Superior temporal gyrus (tissue), 1 donor: ENCODE results near the gene CYB5D1.
"Not testable (repeated sequence)": the region's sequence is repeated elsewhere in the genome, so short reads cannot be mapped to it uniquely, and the experiment has no call there.

ENCODE experiments used
- DNase-seq: peaks from one replicate; pipeline ENCODE4 v3.0.0-alpha.2; 2016; ENCODE audit errors: extremely low spot score

The CYB5D1 gene

DNA sequence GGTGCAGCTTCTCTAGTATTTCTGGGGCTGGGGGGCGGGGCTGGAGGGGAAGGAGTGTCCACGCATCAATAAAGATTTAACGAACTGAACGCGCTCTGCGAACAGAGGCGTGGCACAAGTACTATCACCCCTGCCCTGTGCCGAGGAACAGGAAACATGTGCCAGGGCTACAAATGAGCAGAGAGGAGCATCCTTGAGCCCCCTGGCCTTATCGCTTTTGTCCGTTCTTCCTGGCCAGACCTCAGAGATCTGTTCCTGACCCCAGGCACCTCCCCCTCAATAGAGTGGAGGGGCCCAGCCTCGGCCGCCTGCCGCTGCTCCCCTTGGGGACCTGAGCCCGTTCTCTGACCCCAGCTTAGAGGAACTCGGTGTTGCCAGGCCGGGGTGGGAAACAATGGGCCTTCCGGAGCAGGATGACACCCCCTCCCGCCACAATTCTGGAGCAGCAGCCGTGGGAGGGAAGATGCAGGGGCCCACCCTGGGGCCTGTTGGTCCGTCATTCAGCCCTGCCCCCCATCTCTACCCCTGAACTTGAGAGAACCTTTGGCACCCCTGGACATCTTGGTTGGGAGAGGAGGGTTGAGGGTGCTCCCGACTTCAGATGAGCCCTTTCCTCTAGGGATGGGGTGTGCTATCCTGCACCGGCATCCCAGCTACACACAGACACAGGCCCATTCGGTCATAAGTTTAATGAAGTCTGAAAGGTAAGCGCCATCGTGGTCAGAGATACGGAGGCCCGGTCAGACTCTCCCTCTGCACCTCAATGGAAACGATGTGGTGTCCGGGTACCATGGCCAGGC is 1.6 kb upstream of the CYB5D1 start:
- no peak for DNase-seq

DNA sequence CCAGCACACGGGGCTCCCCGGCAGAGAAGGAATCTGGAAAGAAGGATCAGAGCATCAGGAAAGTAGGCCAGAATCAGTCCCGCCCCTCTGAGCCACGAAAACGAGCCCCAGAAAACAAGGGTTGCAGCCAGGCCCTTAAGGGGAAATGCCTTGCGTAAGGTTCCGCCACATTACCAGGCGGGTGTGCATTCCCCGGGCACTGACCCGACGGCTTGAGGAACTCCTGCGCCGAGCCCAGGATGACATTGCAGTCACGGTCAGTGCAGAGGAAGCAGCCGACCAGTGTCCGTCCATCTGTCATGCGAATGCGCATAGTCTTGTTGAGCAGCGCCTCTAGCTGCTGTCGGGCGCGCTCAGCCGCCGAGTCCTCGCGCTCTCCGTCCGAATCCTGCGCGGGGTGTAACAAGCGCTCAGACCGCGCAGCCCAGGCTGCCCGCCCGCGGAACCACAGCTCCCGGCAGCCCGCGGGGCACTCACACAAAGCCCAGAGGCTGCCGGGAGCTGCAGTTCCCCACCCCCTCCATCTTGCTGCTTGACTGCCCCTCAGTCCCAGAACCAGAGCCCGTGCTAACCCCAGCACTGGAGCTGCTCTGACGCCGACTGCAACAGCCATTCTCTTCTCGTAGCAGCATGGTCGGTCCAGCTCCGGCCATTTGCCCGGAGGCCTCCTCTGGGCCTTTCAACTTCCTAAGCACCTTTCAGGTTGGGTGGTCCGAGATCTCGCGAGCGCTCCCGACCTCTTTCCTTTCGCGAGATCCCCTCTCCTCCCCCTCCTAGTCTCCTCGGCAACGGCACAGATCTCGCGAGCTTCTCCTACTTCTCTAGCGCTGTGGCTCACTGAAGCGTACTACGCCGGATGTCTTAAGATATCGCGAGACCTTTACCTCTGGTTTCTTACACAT is 741 bp upstream of the CYB5D1 start, which contains the start of gene NAA38:
Gene NAA38 (minus strand): TSS at position 749 of the 902 bp plus-strand sequence. CDS start 96 bp downstream, at position 653.
- peak; percentile 96 for DNase-seq

DNA sequence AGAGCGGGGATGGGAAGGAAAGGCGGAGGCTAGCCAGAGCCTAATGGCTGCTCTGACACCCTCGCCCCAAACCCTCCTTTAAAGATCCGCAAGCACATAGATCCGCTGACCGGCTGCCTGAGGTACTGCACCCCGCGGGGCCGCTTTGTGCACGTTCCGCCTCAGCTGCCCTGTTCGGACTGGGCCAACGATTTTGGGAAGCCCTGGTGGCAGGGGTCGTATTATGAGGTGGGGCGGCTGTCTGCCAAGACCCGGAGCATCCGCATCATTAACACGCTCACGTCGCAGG is 663 bp downstream of the CYB5D1 start:
- no peak for DNase-seq

DNA sequence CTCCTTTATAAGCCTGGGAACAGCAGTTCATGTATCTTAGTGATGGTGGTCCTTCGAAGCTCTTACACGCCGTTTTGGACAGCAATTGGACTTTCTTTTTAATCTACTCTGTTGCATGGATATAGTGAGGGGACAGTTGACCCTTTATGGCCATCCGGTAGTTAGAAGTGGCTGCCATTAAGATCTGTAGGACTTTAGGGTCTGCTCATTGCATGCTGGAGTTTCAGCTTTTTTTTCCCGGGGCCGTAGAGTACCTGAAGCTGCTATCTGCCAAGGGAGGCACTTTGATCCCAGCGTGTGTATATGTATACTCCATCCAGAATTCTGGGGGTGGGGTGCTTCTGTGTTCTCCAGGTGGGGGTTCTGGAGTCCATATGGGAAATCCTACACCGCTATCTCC is 1.2 kb downstream of the CYB5D1 start:
- no peak for DNase-seq

DNA sequence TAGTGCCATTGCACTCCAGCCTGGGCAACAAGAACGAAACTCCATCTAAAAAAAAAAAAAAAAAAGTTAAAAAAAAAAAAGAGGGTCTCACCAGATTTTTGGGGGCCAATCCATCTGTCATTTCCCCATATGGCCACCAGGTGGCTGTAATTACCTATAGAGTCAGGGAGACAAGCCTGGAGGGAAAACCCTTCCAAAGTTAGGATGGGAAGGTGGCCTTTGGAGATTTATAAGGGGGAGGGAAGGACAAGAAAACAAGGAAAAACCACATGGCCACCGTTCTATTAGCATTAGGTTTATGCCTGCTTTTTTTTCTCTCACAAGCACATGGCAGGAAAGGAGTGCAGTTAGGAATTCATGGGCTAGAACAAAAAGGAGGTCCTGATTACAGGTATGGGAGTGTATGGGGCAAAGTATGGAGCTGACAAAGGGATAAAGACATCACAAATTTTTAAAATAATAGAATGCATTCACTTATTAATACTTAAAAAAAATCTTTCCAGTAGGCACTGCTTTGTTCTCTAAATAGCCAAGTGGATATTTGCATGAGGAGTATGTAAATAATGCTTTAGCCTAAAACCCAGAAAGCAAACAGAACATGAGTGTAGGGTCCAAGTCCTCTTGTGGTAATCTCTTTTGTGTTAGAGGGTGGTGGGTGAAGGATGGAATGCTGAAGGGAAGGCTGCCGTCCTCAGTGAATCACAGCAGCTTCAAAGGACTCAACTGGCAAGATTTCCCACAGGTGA is 5.1 kb downstream of the CYB5D1 start:
- peak; percentile 83 for DNase-seq

DNA sequence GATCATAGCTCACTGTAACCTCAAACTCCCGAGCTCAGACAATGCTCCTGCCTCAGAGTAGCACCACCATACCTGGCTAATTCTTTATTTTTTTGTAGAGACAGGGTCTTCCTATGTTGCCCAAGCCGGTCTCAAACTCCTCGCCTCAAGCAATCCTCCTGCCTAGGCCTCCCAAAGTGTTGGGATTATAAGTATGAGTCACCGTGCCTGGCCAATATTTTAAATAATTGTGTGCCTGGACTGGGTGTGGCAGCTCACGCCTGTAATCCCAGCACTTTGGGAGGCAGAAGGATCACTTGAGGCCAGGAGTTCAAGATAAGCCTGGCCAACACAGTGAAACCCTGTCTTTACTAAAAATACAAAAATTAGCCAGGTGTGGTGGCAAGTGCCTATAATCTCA is 6.6 kb downstream of the CYB5D1 start:
- not testable (repeated sequence) for DNase-seq

DNA sequence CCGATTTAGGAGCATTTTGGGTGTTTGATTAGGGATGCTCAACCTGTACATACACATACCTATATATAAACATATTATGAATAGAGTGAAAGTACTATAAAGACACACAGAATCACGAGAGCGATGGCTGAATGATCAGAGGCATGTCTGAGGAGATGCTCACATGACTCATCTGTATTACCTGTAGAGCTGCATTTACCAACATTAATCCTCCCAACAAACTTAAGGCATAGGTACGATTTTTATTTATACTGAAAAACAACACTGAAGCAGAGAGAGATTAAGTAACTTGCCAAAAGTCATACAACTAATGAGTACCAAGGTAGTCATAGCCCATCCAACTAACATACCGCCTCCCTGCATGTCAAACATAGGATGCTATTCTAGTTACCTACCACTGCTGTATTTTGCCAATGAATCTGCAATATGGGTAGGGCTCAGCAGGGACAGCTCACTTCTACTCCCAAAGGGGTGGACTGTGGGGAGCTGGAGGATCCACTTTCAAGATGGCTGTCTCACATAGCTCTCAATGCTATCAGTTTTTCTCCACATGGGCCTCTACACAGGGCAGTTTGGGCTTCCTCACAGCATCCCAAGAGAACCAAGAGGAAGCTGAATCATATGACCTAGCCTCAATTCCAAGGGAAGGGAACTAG is 7.3 kb downstream of the CYB5D1 start:
- no peak for DNase-seq

DNA sequence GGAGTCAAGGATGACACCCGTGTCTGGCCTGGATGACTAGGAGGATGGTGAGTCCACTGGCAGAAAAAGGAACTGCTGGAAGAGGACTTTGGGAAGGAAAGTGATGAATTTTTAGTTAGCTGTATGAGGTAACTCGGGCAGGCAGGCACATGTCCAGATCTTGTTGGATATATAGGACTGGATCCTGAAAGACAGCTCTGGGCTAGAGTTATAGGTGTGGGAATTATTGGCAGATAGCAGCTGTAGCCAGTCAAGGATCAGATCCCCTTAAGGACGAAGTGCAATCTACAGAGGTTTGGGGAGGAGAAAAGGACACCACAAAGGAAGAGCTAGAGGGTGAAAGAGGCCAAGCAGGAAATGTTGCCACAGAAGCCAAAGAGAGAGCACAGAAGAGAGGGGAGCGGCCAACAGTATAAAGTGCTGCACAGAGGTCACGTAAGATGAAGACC is 10.1 kb downstream of the CYB5D1 start:
- DNase-seq = no peak

DNA sequence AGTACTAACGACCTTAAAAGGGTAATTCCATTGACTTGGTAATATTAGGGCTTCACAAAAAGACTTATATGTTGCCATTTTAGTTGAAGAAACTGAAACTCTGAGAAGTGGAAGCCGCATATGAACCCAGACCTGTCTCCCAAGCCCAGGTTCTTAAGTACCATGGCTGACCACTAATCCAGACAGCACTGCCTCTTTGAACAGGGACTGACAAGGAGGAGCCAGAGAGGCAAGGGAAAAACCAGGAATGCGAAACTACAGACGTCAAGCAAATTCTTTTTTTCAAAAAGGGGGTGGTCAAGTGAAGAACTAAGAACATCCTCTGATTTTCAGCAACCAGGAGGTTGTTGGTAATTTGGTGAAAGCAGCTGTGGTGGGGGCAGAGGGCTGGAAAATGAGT is 15.2 kb downstream of the CYB5D1 start:
- no peak for DNase-seq

DNA sequence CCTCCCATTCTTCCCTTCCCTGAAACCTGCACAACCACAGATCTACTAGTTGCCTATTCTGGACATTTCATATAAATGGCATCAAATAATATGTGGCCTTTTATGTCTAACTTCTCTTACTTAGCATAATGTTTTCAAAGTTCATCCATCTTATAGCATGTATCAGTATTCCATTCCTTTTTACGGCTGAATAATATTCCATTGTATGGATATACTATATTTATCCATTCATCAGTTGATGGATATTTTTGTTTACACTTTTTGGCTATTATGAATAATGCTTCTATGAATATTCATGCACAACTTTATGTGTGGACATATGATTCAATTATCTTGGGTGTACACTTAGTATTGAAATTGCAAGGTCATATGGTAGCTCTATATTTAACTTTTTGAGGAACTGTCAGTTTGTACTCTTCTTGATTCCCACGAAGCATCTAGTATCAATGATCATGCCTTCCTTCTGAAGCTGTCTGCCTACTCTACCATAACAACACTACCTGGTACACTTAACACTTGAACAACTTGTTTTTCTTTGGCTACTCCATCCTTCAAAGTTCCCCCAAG is 18.1 kb downstream of the CYB5D1 start:
- no peak for DNase-seq

DNA sequence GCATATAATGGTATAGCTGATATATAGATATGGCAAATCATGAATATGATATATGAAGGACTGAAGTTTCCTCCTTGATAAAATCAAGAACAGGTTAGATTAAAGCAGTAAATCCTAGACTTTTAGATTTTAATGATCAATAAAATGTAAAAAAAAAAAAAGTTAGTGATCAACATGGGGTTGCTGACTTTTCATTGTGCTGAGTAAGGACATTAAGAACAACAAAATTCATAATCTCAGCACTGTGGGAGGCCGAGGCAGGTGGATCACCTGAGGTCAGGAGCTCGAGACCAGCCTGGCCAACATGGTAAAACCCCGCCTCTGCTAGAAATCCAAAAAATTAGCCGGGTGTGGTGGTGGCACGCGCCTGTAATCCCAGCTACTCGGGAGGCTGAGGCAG is 20.4 kb downstream of the CYB5D1 start:
- no peak for DNase-seq

DNA sequence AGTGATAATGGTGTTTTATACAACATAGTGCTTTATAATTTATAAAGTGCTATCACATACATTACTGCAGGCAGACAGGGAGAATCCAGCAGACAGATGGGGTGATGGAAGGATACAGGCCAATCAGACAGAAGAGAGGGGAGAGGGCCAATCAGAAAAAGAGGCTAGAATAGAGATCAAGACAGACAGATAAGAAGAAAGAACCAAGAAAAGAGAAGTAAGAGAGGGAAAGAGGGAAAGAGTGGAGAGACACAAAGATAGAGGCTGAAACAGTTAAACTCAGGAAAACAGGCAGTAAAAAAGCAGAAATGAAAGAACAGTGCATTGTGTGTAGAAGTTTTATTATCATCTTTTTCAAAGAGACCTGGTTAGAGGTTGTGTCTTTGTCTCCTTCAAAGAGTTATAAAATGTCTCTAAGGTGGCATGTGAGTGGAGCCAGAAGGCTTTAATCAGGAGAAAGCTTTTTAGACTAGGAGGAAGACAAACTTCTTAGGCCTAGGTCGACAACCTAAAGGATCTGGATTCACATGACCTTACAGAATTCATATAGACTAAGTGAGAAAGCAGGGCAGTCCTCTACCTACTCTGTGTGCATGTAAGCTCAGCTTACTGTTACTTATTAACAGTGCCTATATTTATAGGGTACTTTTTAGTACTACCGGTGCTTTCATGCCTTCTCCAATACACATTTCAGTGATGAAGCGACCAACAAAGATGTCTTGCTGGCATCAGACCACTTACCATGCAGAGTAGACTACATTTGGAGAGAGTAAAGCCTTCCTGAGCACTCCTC is 22.5 kb downstream of the CYB5D1 start:
- no peak for DNase-seq

DNA sequence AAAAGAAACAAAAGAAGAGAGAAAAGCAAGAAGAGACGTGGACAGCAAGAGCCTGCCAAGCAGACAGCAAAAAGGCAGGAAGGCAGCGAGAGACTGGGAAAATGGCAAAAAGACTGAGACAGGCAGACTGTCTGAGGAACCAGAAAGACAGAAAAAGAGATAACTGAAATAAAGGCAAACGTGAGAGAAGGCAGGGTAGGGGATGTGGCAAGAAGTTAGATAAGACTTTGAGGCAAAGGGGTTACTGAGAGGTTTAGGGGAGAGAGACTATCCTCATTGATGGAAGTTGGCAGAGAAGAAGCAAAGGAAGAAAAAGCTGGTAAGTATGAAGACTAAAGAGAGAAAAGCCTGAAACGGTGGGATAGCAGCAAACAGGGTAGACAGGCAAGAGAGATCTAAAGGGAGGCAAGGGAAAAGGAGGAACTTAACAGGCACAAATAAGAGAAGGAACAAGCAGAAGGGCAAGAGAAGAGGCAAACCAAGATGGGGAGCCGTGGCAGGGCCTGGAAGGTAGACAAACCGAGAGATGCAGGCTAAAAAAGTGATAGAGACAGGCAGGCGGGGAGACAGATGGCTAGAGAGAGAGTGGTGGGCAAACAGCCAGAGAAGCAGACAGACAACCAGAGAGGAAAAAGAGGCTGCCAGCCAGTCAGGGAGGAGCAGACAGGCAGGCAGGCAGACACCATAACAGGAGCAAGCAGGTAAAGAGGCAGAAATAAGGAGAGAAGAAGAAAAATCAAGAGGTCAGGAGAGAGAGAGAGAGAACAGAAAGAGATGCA is 23.7 kb downstream of the CYB5D1 start:
- DNase-seq = peak; percentile 53

DNA sequence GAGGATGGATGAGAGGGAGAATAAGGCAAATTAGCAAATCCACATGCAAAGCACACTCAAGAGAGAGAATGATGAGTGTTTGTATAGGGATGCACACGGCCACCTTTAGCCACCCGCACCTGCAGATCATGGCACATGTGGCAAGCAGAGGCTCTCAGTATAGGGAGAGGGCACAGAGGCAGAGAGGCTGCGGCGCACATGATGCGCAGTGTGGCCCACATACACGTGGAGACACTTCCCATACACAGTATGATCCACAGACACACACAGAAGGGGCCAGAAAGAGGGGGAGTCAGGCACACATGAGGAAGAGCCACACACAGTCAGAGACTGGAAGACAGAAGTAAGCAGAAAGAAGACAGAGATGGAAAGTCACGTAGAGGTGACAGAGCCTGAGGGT is 24.3 kb downstream of the CYB5D1 start:
- DNase-seq = no peak

DNA sequence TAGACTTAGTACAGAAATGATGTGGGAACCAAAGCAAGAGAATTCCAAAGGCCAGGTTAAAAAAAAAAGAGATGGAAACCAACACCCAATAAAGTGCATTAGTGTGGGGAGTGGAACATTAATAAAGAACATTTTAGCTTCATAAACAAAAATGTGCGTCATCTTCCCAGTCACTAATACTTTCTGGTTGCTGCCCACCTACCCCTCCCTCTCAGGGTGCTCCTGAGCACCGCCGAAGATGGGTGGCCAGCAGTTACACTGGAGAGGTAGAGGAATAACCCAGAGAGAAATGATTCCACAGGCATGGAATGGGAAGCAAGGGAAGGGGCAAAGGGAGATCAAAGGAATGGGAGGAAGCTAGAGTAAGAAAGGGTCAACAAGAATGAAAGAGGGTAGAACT is 24.8 kb downstream of the CYB5D1 start:
- DNase-seq = peak; percentile 16

DNA sequence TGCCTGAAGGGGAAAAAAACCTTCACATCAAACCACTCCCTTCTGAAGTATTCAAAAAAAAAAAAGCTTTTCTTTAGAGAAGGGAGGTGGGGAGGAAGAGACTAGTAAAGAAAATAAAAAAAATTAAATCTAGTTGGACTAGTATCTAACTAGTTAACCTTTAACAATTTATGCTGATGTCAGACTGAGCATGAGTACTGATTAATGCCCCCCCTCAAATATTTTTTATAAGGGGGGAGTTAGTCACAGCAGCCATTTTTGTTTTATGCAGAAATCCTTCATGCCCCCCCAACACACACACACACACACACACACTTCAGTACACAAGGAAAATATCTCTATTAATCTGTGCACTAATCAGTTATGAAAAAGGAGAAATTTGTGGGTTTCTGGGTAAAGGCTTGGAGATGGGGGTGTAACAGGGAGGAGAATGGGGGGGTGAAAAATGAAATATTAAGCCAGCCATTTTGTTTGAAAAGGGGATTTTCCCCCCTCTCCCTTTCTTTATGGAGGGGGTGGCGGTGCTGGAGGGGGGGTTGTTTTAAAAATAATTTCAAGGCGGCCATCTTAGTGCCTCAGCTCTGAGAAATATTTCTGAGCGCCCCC is 26.1 kb downstream of the CYB5D1 start:
- DNase-seq = no peak

DNA sequence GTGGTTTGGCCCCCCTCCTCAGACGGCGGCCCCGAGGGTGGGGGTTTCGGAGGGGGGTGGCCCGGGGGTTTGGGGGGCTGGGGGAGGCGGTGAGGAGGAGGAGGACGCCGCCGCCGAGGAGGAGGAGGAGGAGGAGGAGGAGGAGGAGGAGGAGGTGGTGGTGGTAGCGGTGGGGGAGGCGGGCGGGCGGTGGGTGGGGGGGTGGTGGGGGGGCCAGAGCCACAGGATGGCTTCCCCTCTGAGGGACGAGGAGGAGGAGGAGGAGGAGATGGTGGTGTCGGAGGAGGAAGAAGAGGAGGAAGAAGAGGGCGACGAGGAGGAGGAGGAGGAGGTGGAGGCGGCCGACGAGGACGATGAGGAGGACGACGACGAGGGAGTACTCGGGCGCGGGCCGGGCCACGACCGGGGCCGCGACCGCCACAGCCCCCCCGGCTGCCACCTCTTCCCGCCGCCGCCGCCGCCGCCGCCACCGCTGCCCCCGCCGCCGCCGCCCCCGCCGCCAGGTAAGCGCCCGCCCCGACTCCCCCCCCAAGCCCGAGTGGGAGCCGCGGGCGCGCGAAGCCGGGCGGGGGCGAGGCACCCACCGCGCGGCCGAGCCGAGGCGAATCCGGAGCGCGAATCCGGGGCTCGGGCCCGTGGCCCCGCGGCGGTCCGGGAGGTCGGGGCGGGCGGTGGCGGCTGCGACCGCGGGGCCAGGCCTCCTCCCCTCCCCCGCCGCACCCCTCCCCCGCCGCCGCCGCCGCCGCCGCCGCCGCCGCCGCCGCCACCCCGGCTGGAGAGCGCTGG is 27.0 kb downstream of the CYB5D1 start:
- DNase-seq = no peak
